Ammon's horn (tissue), 1 donor: ENCODE data around the gene SLC12A8.
"Not testable (repeated sequence)": the region's sequence is repeated elsewhere in the genome, so short reads cannot be mapped to it uniquely, and the experiment has no call there.

ENCODE experiments used
- DNase-seq: peaks from one replicate; pipeline ENCODE4 v3.0.0-alpha.2; 2016; ENCODE audit warnings: low spot score

SLC12A8 gene

GRCh38 chr3:125110016-125110875 lies 102.3 kb downstream of the SLC12A8 start:
- DNase-seq, result no peak

- DNase-seq, result no peak
These were observed 103.0 kb downstream of the SLC12A8 start for GRCh38 chr3:125109536-125109925.

GRCh38 chr3:125108833-125109535 lies 103.6 kb downstream of the SLC12A8 start:
- DNase-seq, result no peak

- DNase-seq, result no peak
These were observed 104.5 kb downstream of the SLC12A8 start for GRCh38 chr3:125107861-125108567.

GRCh38 chr3:125107363-125107762 lies 105.2 kb downstream of the SLC12A8 start:
- no peak for DNase-seq

GRCh38 chr3:125105116-125105515 lies 107.4 kb downstream of the SLC12A8 start:
- DNase-seq, result no peak

GRCh38 chr3:125104639-125105038 lies 107.9 kb downstream of the SLC12A8 start:
- no peak for DNase-seq

GRCh38 chr3:125103406-125103805 lies 109.1 kb downstream of the SLC12A8 start:
- DNase-seq, result no peak

- DNase-seq, result no peak
These were observed 110.1 kb downstream of the SLC12A8 start for GRCh38 chr3:125102470-125102869.

GRCh38 chr3:125098611-125099291 lies 113.8 kb downstream of the SLC12A8 start:
- DNase-seq, result no peak

GRCh38 chr3:125090649-125091048 lies 121.9 kb downstream of the SLC12A8 start:
- no peak for DNase-seq

GRCh38 chr3:125087768-125088391 lies 124.7 kb downstream of the SLC12A8 start:
- no peak for DNase-seq

GRCh38 chr3:125085166-125085565 lies 127.4 kb downstream of the SLC12A8 start:
- DNase-seq, result no peak

- DNase-seq, result no peak
These were observed 128.8 kb downstream of the SLC12A8 start for GRCh38 chr3:125083776-125084175.

- DNase-seq, result not testable (repeated sequence)
These were observed 130.2 kb downstream of the SLC12A8 start for GRCh38 chr3:125082339-125082738.

- no peak for DNase-seq
These were observed 132.5 kb downstream of the SLC12A8 start for GRCh38 chr3:125080077-125080476.

- no peak for DNase-seq
These were observed 132.9 kb downstream of the SLC12A8 start for GRCh38 chr3:125079675-125080045.

- no peak for DNase-seq
These were observed 133.4 kb downstream of the SLC12A8 start for GRCh38 chr3:125078951-125079674.

- DNase-seq, result no peak
These were observed 134.7 kb downstream of the SLC12A8 start for GRCh38 chr3:125077864-125078263.

GRCh38 chr3:125076464-125076863 lies 136.1 kb downstream of the SLC12A8 start:
- no peak for DNase-seq

- no peak for DNase-seq
These were observed 136.8 kb downstream of the SLC12A8 start for GRCh38 chr3:125075738-125076137.
